ENCODE measurements around the gene PMM1.

DNA sequence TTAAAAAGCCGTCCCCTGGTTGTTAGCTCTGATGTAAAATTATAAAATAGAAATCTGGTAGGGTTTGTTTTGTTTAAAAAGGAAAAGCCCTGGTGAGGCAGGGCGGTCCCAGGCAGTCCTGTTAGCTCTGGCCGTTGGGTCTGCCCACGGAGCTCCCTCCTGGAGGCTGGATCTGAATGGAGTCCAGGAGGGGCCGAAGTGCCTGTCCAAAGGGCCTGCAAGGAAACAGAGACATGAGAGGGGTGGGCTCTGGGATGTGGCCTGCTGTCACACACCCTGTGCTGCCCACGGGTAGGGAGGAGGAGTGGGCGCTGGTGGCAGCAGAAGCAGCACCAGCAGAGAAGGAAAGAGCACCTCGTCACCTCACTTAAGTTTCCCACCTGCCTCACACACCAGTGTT lies 11.3 kb upstream of the PMM1 start:
- TF ChIP-seq, protein P1, sequence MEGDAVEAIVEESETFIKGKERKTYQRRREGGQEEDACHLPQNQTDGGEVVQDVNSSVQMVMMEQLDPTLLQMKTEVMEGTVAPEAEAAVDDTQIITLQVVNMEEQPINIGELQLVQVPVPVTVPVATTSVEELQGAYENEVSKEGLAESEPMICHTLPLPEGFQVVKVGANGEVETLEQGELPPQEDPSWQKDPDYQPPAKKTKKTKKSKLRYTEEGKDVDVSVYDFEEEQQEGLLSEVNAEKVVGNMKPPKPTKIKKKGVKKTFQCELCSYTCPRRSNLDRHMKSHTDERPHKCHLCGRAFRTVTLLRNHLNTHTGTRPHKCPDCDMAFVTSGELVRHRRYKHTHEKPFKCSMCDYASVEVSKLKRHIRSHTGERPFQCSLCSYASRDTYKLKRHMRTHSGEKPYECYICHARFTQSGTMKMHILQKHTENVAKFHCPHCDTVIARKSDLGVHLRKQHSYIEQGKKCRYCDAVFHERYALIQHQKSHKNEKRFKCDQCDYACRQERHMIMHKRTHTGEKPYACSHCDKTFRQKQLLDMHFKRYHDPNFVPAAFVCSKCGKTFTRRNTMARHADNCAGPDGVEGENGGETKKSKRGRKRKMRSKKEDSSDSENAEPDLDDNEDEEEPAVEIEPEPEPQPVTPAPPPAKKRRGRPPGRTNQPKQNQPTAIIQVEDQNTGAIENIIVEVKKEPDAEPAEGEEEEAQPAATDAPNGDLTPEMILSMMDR (conservative IDR thresholded peaks at IDR 0.05; ENCODE audit: low read length) = no peak
- no peak for TF ChIP-seq EZH2phosphoT487 (IDR thresholded peaks at IDR 0.05; ENCODE audit: borderline replicate concordance, low read depth, low read length)

All from OCI-LY7 (cell line).